GM12891 (cell line): Measurements from ENCODE around the gene SDK1.

Experiments used
- POLR2A ChIP-seq: IDR thresholded peaks from 2 replicates; pipeline ENCODE4 v1.6.1; 2011; ENCODE audit warnings: low read depth, low read length, control low read depth
- POLR2AphosphoS5 ChIP-seq: IDR thresholded peaks from 2 replicates; pipeline ENCODE4 v1.6.1; 2011; ENCODE audit warnings: low read depth, low read length, control low read depth
- POU2F2 ChIP-seq: IDR thresholded peaks from 2 replicates; pipeline ENCODE4 v1.6.1; 2011; ENCODE audit warnings: low read depth, mild to moderate bottlenecking, control low read depth, low read length, moderate library complexity
- TAF1 ChIP-seq: IDR thresholded peaks from 2 replicates; pipeline ENCODE4 v1.6.1; 2011; ENCODE audit warnings: low read depth, low read length, control low read depth

GRCh38 chr7:4245135-4245865, 944.2 kb downstream of the SDK1 start:
- TF ChIP-seq TAF1 (no peak), POLR2A (no peak), POLR2AphosphoS5 (no peak), POU2F2 (no peak)
